GM18907 (cell line): ENCODE data around the gene ACTL6B.
"Not testable (repeated sequence)": the region's sequence is repeated elsewhere in the genome, so short reads cannot be mapped to it uniquely, and the experiment has no call there.

Source experiments
- ATAC-seq: cut with Tn5 transposase; IDR thresholded peaks from one replicate; pipeline ENCODE4 v1.9.1; 2021; ENCODE audit warnings: mild to moderate bottlenecking, moderate library complexity; ENCODE audit not compliant: unreplicated experiment

The ACTL6B gene

DNA sequence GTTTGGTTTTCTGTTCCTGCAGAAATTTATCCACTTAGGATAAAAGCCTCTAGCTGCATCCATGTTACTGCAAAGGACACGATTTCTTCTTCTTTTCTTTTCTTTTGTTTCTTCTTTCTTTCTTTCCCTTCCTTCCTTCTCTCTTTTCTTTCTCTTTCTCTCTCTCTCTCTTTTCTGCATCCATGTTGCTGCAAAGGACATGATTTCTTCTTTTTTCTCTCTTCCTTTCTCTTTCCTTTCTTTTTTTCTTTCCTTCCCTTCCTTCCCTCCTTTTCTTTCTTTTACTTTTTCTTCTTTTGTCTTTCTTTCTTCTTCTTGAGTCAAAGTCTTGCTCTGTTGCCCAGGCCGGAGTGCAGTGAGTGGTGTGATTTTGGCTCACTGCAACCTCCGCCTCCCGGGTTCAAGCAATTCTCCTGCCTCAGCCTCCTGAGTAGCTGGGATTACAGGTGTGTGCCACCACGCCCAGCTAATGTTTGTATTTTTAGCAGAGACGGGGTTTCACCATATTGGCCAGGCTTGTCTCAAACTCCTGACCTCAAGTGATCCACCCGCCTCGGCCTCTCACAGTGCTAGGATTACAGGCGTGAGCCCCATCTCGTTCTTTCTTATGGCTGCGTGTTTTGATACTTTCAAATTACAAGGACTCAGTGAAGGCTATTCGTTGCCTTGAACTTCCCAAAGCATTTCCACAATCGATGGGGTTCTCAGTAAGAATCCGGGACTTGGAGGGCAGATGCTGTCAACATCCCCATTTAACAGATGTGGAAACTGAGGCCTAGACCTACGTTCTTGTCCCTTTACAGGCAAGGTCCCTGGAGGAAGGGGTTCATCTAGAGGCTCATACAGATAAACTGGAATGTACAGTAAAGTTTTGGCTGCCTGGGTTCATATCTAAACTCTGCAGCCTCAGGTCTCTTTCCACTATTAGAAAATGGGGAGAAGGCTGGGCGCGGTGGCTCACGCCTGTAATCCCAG is 15.4 kb upstream of the ACTL6B start:
- ATAC-seq: no peak

DNA sequence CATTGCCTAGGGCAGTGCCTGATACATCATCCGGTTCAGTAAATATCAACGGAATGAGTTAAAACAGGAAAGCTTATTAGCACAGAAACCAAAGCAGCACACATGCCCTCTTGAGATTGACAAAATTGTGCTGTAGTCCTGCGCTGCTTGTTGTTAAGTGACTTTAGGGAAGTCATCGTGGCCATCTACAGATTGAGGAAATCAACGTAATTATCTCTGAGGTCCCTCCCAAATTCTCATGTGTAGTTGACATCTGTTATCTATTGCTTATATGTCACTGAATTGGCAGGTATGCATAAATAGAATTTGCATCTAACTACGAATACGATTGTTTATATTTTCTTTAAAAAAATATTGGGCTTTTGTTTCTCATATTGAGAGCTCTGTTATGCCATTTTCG is 13.8 kb upstream of the ACTL6B start:
- no peak for ATAC-seq

DNA sequence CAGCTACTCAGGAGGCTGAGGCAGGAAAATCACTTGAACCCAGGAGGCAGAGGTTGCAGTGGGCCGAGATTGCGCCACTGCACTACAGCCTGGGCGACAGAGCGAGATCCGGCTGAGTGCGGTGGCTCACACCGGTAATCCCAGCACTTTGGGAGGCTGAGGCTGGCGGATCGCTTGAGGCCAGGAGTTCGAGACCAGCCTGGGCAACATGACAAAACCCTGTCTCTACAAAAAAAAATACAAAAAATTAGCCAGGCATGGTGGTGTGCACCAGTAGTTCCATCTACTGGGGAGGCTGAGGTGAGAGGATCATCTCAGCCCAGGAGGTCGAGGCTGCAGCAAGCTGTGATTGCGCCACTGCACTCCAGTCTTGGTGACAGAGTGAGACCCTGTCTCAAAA is 12.9 kb upstream of the ACTL6B start:
- not testable (repeated sequence) for ATAC-seq

DNA sequence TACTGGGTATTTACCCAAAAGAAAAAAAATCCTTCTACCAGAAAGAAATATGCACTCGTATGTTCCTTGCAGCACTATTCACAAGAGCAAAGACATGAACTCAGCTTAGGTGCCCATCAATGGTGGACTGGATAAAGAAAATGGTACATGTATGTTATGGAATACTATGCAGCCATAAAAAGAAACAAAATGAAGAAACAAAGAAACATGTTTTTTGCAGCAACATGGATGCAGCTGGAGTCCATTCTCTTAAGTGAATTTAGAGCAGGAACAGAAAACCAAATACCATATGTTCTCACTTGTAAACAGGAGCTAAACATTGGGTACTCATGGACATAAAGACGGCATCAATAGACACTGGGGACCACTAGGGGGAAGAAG is 11.8 kb upstream of the ACTL6B start:
- no peak for ATAC-seq

DNA sequence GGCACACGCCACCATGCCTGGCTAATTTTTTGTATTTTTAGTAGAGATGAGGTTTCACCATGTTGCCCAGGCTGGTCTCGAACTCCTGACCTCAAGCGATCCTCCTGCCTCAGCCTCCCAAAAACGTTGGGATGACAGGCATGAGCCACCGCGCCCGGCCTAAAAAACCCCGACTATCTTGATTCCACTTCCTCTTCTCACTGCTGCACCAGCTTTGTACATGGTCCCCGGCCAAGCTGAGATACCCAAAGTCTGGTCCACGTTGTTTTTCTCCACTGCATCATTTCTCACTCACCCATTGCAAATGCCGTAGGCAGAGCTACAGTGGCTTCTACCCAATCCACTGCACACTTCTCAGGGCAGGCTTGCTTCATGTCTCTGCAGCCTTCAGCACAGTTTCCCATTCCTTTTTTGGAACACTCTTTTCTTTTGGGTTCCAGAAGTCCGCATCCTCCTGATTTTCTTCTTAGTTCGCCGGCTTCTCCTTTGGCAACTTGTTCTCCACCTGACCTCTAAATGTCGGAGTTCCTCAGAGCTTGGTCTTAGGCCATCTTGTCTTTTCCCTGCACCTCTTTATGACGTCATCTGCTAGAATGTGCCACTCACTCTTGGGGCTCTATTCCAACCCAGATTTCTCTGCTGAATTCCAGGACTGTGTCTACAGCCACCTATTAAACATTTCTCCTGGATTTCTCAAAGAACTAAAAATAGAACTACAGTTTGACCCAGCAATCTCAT is 11.3 kb upstream of the ACTL6B start:
- ATAC-seq: no peak

DNA sequence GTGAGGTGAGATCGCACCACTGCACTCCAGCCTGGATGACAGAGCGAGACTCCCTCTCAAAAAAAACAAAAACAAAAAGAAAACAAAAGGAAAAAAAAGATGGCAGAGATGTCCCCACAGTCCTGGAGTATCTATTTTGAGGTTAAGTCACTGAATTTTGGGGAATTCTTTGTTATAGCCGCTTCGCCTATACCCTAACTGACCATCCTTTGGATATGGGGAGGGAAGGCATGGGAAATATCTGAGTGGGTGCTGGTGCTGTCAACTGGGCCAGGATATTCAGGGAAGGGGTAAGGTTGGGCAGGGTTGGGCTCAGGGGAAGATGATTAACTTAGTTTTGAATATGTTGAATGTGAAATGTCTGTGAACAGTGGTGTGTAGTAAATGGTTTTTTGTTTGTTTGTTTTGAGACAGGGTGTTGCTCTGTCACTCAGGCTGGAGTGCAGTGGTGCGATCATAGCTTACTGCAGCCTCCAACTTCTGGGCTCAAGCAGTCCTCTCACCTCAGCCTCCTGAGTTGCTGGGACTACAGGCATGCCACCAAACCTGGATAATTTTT is 9.0 kb upstream of the ACTL6B start:
- ATAC-seq: no peak

DNA sequence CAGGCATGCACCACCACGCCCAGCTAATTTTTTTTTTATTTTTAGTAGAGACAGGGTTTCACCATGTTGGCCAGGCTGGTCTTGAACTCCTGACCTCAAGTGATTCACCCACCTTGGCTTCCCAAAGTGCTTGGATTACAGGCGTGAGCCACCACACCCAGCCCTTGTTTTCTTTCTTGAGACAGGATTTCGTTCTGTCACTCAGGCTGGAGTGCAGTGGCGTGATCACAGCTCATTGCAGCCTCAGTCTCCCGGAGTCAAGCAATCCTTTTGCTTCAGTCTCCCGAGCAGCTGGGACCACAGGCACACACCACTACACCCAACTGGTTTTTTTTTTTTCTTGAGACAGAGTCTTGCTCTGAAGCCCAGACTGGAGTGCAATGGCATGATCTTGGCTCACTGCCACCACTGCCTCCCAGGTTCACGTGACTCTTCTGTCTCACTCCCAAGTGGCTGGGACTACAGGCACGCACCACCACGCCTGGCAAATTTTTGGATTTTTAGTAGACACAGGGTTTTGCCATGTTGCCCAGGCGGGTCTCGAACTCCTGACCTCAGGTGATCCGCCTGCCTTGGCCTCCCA is 6.0 kb upstream of the ACTL6B start:
- ATAC-seq: not testable (repeated sequence)

DNA sequence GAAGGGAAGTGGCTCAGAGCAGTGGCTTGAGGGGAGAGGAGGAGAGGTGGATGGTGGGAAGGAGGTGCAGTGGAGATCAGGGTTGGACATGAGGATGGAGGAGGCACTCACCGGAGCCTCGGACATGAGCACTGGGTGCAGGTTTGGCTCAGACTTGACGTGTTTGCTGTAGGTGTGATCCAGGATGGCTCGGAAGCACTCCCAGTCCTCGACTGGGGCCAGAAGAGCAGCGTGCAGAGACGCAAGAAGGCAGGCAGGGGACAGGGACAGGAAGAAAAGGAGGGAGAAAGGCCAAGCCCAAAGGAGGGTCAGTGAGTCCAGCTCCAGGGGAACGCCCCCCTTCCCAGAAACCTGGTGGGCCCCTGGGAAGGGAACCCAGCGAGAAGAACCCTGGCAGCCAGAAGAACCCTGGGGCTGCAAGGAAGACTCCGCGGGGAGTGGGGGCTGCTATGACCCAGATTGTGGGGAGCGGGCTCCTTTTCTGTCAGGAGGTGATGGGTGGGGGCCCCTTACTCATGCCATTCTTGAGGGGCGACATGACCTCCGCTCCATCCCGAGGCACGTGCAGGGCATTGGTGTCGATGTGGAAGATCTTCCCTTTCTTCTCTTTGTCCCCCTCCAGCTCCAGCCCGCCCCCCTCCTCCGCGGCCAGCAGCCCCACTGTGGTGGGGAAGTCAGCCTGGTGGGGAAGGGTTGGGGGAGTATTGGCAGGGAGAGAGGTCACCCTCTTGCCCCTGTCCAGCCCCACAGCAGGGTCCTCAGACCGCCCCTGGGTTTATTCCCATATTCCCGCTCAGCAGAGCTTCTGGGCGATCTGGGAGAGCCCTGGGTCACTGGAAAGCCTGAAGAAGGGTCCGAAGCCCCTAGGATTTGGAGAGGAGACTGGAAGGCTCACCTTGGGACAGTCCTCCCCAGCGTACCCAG is 1.1 kb downstream of the ACTL6B start:
- ATAC-seq: no peak

DNA sequence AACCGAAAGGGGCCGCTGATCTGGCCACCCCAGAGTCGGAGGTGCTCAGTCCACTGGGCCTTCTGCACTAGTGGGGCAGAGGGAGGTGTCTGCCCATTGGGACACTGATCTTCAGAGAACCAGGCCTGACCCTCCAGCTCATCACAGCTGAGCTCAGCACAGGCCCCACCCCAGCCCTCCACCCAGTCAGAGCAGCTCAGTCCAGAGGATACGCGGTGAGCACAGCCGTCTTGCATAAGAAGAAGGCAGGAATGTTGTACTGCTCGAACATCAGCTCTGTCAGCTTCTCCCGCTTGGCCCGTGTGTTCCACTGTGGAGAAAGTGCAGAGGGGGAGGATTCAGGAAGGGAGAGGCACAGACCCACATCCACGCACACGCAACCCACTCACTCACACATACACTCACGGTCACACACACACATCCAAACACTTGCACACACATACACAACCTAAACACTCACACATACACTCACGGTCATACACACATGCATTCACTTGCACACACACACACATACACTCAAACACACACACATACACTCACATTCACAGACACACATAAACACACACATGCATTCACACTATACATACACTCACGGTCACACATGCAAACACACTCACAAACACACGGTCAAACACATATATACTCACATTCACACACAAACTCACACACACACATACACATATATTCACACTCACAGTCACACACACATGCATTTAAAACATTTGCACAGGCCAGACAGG is 6.3 kb downstream of the ACTL6B start:
- no peak for ATAC-seq

DNA sequence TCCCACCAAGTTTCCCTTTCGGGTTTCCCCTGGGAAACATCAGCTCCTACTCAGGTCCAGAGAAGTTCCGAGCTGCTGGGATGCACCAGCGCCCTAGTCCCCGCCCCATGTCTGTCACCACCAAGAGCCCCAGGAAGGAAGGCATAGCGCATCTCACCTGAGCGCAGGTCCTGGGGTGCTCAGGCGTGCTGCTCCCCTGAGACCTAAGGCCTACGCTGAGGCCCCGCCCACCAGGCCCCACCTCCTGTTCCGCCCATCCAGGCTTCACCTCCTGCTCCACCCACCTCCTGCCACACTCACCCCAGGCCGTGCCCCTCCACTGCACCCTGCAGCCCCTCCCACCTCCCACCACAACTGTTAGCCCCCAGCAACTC is 13.7 kb downstream of the ACTL6B start:
- no peak for ATAC-seq

DNA sequence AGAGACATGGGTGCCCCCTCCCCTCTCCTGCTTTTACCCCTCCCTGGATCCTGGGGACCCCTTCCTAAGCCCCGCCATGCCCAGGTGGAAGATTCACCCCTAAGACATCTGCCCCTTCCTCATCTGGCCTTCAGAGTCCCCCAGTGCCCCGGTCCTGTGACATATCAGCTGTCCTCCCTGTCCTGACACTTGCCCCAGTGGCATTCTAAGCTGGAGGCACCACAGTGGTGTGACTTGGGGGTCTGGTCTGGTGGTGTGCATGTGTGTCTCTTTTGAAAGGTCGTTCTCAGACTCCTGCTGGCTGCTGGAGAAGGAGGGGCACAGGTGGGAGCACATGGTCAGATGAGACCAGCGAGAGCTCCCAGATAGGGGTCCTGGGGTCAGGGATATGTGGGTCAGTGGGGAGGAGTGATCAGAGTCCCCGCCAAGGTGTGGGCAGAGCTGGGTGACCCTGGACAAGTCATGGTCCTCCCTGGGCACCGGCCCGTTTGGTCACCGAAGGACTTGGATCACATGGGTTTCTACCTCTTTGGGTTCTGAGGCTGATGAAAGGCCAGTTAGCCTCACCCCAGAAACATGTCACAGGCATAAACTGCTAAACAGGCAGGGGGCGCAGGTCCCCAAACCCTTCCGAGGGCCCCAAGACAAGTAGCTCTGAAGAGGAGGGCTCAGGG is 14.3 kb downstream of the ACTL6B start:
- no peak for ATAC-seq

DNA sequence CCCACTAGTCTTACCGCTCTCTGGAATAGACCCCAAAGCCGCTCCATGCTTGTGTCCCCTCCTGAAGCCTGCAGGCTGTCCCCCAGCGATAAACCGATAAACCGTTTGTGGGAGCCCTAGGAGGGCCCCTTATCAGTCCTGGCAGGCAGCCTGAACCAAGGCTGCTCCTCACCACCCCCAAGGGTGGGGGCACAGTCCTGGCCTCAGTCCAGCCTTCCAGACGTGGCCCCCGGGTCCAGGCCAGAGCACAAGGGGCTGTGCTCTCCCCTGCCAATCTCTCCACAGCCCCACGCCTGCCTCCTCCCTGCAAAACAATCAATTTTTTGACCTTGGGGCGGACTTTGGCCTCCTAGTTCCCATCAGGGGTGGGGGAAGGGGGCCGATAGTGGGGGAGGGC is 14.8 kb downstream of the ACTL6B start, which contains the start of gene TFR2:
TFR2 (minus strand) TSS at position 90 of the 397 bp plus-strand sequence; CDS start at position 47, 43 bp downstream.
- ATAC-seq: no peak

DNA sequence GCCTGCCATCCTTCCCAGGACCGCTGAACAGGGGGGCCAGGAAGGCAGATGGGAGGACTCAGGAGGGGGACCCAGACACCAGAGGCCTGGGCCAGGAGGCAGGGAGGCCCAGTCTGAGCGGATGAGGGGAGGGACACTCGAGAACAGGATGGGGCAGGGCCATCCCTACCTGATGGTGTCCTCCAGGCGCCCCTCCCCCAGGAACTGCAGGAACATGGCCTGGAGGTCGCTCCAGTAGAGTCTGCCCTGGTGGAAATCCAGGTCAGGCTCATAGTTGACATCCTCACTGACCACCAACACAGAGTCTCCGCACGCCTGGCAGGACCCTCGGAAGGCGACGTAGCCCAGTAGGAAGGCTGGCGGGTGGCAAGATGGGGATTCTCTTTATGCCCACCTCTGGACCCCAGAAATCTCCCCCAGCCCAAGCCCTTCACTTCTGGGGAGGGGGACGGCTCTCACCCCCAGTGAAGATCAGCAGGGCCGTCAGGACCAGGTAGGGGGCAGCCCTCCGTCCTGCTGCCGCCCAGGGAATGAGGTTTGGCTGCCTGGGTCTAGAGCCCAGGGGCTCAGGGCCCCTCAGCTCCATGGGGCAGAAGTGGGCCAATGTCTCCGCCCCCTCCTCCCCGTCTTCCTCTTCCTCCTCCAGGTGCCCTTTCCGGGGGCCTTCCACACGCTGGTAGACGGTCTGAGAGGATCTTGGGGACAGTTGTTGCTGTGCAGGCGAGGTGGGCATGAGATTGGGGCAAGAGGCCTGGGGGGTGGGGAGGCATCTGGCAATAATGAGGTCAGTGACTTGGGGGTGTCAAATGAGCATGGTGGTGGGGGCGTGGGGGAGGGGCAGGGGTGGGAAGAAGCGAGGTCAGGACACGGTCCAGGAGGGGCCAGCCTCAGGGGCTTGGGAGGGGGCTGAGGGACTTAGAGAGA is 15.5 kb downstream of the ACTL6B start:
- no peak for ATAC-seq

DNA sequence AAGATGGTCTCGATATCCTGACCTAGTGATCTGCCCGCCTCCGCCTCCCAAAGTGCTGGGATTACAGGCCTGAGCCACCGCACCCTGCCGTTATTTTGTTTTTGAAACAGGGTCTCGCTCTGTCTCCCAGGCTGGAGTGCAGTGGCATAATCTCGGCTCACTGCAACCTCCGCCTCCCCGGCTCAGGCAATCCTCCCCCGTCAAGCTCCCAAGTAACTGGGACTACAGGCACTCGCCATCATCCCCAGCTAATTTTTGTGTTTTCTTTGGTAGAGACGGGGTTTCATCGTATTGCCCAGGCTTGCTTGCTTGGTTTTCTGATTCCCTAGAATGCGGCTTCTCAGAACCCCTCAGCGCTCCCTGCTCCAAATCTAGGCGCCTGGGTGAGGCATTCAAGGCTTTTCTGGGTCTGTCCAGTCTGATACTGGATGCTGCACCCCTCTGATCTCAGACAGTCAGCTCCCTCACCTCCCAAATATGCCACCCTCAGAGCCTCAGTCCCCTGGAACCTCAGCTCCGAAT is 16.2 kb downstream of the ACTL6B start:
- no peak for ATAC-seq

DNA sequence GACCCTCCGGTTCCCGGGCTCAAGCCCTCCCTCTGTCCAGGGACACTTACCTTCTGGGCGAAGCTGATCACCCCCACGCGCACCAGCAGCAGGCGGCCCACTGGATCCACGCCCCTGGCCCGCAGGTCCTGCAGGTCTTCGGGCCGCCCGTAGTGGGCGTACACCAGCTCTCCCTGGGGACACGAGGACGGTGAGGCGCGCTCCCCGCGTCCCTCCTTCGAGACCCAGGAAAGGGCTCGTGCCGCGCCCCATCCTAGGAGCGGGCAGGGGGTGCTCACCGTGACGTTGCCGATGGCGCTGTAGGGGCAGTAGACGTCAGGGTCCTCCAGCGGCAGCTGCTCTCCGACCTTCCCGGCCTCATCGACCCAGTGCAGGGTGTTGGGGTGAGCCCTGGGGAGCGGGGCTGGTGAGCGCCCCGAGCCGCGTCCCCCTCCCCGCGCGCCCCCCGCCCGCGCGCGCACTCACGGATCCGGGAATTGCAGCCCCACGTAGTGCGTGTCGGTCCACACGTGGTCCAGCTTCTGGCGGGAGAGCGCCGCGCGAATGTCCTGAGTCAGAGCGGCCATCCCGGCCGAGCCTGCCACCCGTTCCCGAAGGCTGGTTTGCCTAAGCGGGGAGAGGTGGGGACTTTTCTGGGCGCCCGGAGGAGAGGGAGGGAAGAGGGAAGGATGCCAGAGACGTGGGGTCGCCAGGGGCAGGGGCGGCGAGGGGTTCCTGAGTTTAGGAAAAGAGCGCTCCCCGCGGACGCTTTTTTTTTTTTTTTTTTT is 23.1 kb downstream of the ACTL6B start:
- no peak for ATAC-seq

DNA sequence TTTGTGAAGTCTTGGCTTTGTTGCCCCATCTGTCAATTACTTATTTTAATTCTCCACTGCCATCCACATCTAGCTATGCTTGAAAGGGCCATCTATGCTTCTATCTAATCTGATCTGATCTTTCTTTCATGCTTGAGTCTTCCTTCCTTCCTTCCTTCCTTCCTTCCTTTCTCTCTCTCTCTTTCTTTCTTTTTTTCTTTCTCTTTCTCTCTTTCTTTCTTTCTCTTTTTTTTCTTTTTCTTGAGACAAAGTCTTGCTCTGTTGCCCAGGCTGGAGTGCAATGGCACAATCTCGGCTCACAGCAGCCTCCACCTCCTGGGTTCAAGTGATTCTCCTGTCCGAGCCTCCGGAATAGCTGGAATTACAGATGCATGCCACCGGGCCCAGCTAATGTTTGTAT is 26.2 kb downstream of the ACTL6B start:
- no peak for ATAC-seq

DNA sequence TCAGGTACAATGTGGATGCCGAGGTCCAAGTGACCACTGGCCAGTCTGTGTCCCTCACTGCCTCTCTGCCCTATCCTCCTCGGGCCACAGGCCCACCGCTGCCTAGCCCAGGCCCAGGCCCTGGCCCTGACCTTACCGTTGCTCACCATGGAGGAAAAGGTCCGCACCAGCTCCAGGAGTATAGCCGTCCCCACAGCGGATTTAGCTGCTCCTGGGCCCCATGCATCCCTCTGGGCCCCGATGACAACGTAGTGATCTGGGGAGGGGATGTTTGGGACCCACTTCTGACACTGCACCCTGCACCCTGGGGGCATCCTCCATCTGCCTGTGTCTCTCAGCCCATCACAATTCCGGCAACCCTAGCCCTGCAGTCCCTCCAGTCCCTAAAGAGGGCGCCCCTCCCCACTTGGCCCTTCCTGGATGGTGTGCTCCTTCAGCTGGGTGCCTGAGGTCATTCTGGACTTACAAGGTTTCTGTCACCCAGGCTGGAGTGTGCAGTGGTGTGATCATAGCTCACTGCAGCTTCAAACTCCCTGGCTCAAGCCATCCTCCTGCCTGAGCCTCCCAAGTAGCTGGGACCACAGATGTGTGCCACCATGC is 27.0 kb downstream of the ACTL6B start:
- ATAC-seq: no peak
